Endothelial cell (in vitro differentiated cells): ENCODE data around the gene OAF. TPM values are rescaled to one million over a fixed set of nuclear protein-coding genes. Genes with fewer than 3 reads are reported as not detected.
"Not testable (repeated sequence)": the region's sequence is repeated elsewhere in the genome, so short reads cannot be mapped to it uniquely, and the experiment has no call there.

Experiments
- DNase-seq: peaks from one replicate; pipeline ENCODE4 v3.0.0; 2021; ENCODE audit warnings: low spot score
- H3K27ac Mint-ChIP-seq: one replicate; pipeline ENCODE4 v1.8.0; 2021; ENCODE audit warnings: mixed read lengths, inconsistent platforms; ENCODE audit not compliant: unreplicated experiment
- H3K27me3 Mint-ChIP-seq: one replicate; pipeline ENCODE4 v1.8.0; 2021; ENCODE audit warnings: mild to moderate bottlenecking, moderate library complexity, mixed read lengths, inconsistent platforms; ENCODE audit not compliant: unreplicated experiment
- H3K36me3 Mint-ChIP-seq: one replicate; pipeline ENCODE4 v1.8.0; 2021; ENCODE audit warnings: mild to moderate bottlenecking, low read depth, mixed read lengths, inconsistent platforms; ENCODE audit not compliant: unreplicated experiment
- H3K4me1 Mint-ChIP-seq: one replicate; pipeline ENCODE4 v1.8.0; 2021; ENCODE audit warnings: mild to moderate bottlenecking, mixed read lengths, inconsistent platforms; ENCODE audit not compliant: unreplicated experiment
- H3K4me3 Mint-ChIP-seq: one replicate; pipeline ENCODE4 v1.8.0; 2021; ENCODE audit warnings: mild to moderate bottlenecking, mixed read lengths, inconsistent platforms; ENCODE audit not compliant: unreplicated experiment
- H3K9me3 Mint-ChIP-seq: one replicate; pipeline ENCODE4 v1.8.0; 2021; ENCODE audit warnings: mixed read lengths, inconsistent platforms; ENCODE audit not compliant: unreplicated experiment
- CTCF ChIP-seq: fragments of 200-600 bp; sonication (generic); IDR thresholded peaks from one replicate; pipeline ENCODE4 v1.5.0; 2021; ENCODE audit warnings: antibody characterized with exemption; ENCODE audit not compliant: unreplicated experiment
- total RNA-seq: library from RNA; stranded (reverse); fragmentation: NEBNext Ultra II Directional; extraction: Animal tissue kit (Norgen Biotek cat#: 25700); gene quantifications from one replicate; pipeline ENCODE4 v1.2.1, GENCODE V29; 2021; ENCODE audit not compliant: unreplicated experiment

OAF gene
- total RNA-seq, 1 donor from 2014 or later, result 15.5 TPM

GRCh38 chr11:120173807-120174206 lies 37.0 kb upstream of the OAF start:
- no peak for TF ChIP-seq CTCF
- peaks cover 4% of the 10 kb centered on the region for H3K36me3 Mint-ChIP-seq
- peaks cover 19% of the 10 kb centered on the region for H3K27me3 Mint-ChIP-seq
- no peak for DNase-seq
- H3K4me3 Mint-ChIP-seq, result no peak overlapping the region
- H3K27ac Mint-ChIP-seq, result no peak overlapping the region
- H3K9me3 Mint-ChIP-seq, result no peaks in the 10 kb centered on the region
- no peaks in the 10 kb centered on the region for H3K4me1 Mint-ChIP-seq

GRCh38 chr11:120174866-120175265 lies 36.0 kb upstream of the OAF start:
- no peaks in the 10 kb centered on the region for H3K9me3 Mint-ChIP-seq
- no peak for DNase-seq
- TF ChIP-seq CTCF, result no peak
- H3K4me1 Mint-ChIP-seq, result no peaks in the 10 kb centered on the region
- H3K27ac Mint-ChIP-seq, result no peak overlapping the region
- peaks cover 22% of the 10 kb centered on the region for H3K27me3 Mint-ChIP-seq
- H3K4me3 Mint-ChIP-seq, result no peak overlapping the region
- peaks cover 4% of the 10 kb centered on the region for H3K36me3 Mint-ChIP-seq

- Mint-ChIP-seq H3K9me3 (no peaks in the 10 kb centered on the region), H3K36me3 (peaks cover 4% of the 10 kb centered on the region), H3K4me3 (no peak overlapping the region), H3K4me1 (peaks cover 19% of the 10 kb centered on the region), H3K27me3 (peaks cover 8% of the 10 kb centered on the region), H3K27ac (no peak overlapping the region)
- no peak for DNase-seq
- TF ChIP-seq CTCF, result no peak
These were observed 32.2 kb upstream of the OAF start for GRCh38 chr11:120178561-120179056.

GRCh38 chr11:120179057-120179672 lies 31.7 kb upstream of the OAF start:
- Mint-ChIP-seq H3K27ac (peak overlapping the region; percentile 13), H3K4me1 (peaks cover 19% of the 10 kb centered on the region), H3K27me3 (peaks cover 9% of the 10 kb centered on the region), H3K4me3 (no peak overlapping the region), H3K36me3 (peaks cover 4% of the 10 kb centered on the region), H3K9me3 (no peaks in the 10 kb centered on the region)
- TF ChIP-seq CTCF, result no peak
- no peak for DNase-seq

DNA sequence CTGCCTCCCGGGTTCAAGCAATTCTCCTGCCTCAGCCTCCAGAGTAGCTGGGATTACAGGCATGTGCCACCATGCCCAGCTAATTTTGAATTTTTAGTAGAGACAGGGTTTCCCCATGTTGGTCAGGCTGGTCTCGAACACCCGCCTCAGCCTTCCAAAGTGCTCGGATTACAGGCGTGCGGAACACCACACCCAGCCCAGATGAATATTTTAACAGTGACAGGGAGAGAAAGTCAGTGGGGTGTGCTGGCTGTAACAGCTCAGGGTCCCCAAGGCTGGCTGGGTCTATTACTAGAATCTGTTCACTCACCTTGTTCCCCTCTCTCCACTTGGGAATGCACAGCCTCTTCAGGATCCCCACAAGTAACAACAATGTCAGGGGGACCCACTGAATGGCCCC lies 30.8 kb upstream of the OAF start:
- Mint-ChIP-seq H3K4me1 (peaks cover 19% of the 10 kb centered on the region), H3K4me3 (peak overlapping the region; percentile 60), H3K27ac (peak overlapping the region; percentile 61)
- H3K9me3 Mint-ChIP-seq, H3K36me3 Mint-ChIP-seq, H3K27me3 Mint-ChIP-seq, DNase-seq: not testable (repeated sequence)
